GM23338 (cell line): ENCODE measurements around the gene CAPZB. TPM values are rescaled to one million over a fixed set of nuclear protein-coding genes. Genes with fewer than 3 reads are reported as not detected.
A peak's percentile ranks its signal among the peaks of the same experiment; 100 is the strongest.

ENCODE experiments used
- ATAC-seq: fragments of 200-7000 bp; cut with Tn5 transposase; 3 replicates; pipeline ENCODE4 v1.9.1; 2020
- DNase-seq: peaks from one replicate; pipeline ENCODE4 v3.0.0-alpha.2; 2015; ENCODE audit warnings: low spot score
- H2AFZ ChIP-seq: fragments of 200-600 bp; sonication (generic); 2 replicates; pipeline ENCODE4 v1.8.0; 2016; ENCODE audit warnings: antibody characterized with exemption, mild to moderate bottlenecking, moderate library complexity
- H3F3A ChIP-seq: fragments of 200-600 bp; sonication (generic); replicated peaks from 2 replicates; pipeline ENCODE4 v1.8.0; 2017; ENCODE audit warnings: antibody characterized with exemption, mixed run types, low read depth
- H3K27ac ChIP-seq: fragments of 200-600 bp; sonication (generic); 2 replicates; pipeline ENCODE4 v1.6.1; 2016; ENCODE audit warnings: low read depth
- H3K27me3 ChIP-seq: fragments of 200-600 bp; sonication (generic); 2 replicates; pipeline ENCODE4 v1.8.0; 2016; ENCODE audit warnings: mild to moderate bottlenecking, mixed run types, moderate library complexity; ENCODE audit not compliant: insufficient read depth
- H3K36me3 ChIP-seq: fragments of 200-600 bp; sonication (generic); 2 replicates; pipeline ENCODE4 v1.8.0; 2016; ENCODE audit warnings: mild to moderate bottlenecking; ENCODE audit not compliant: insufficient read depth
- H3K4me1 ChIP-seq: fragments of 200-600 bp; sonication (generic); 2 replicates; pipeline ENCODE4 v1.8.0; 2016; ENCODE audit warnings: mild to moderate bottlenecking, moderate library complexity; ENCODE audit not compliant: insufficient read depth
- H3K4me2 ChIP-seq: fragments of 200-600 bp; sonication (generic); 2 replicates; pipeline ENCODE4 v1.7.1; 2017; ENCODE audit warnings: mixed run types
- H3K4me3 ChIP-seq: fragments of 200-600 bp; sonication (generic); 2 replicates; pipeline ENCODE4 v1.6.1; 2016; ENCODE audit warnings: mixed run types
- H3K79me2 ChIP-seq: fragments of 200-600 bp; sonication (generic); replicated peaks from 2 replicates; pipeline ENCODE4 v1.8.0; 2017; ENCODE audit warnings: mild to moderate bottlenecking; ENCODE audit not compliant: insufficient read depth
- H3K9me2 ChIP-seq: fragments of 200-600 bp; sonication (generic); 2 replicates; pipeline ENCODE4 v1.8.0; 2017; ENCODE audit not compliant: insufficient read depth
- H4K20me1 ChIP-seq: fragments of 200-600 bp; sonication (generic); replicated peaks from 2 replicates; pipeline ENCODE4 v1.8.0; 2017; ENCODE audit warnings: mild to moderate bottlenecking; ENCODE audit not compliant: insufficient read depth
- H3K27ac Mint-ChIP-seq: 2 replicates; pipeline ENCODE4 v1.8.0; 2020; ENCODE audit warnings: inconsistent platforms, mild to moderate bottlenecking, moderate library complexity, mixed read lengths
- H3K27me3 Mint-ChIP-seq: 3 replicates; pipeline ENCODE4 v1.8.0; 2022; ENCODE audit warnings: low read depth, mild to moderate bottlenecking, moderate library complexity, mixed read lengths, inconsistent platforms; ENCODE audit not compliant: insufficient read depth, poor library complexity
- H3K36me3 Mint-ChIP-seq: 3 replicates; pipeline ENCODE4 v1.8.0; 2021; ENCODE audit warnings: low read depth, mild to moderate bottlenecking, inconsistent platforms, moderate library complexity, mixed read lengths
- H3K4me1 Mint-ChIP-seq: 3 replicates; pipeline ENCODE4 v1.8.0; 2020; ENCODE audit warnings: mild to moderate bottlenecking, inconsistent platforms, mixed read lengths
- H3K4me3 Mint-ChIP-seq: 3 replicates; pipeline ENCODE4 v1.8.0; 2021; ENCODE audit warnings: moderate library complexity, mild to moderate bottlenecking, inconsistent platforms, mixed read lengths
- H3K9me3 Mint-ChIP-seq: 3 replicates; pipeline ENCODE4 v1.8.0; 2020; ENCODE audit warnings: moderate library complexity, mild to moderate bottlenecking, inconsistent platforms, mixed read lengths
- CREB1 ChIP-seq: fragments of 250-450 bp; sonication (Bioruptor Pico); IDR thresholded peaks from 2 replicates; pipeline ENCODE4 v1.5.0; 2020; ENCODE audit warnings: low read depth, mild to moderate bottlenecking, moderate library complexity
- CTCF ChIP-seq, 2 experiments: fragments of 200-600 bp in 1 of 2; sonication (generic) in 1 of 2; conservative IDR thresholded peaks; 2 replicates each; pipeline versions ENCODE4 v1.5.1 to v1.6.1; 2016 to 2017; ENCODE audit warnings: antibody characterized with exemption in 2 of 2, low read depth in 2 of 2, mild to moderate bottlenecking in 2 of 2, moderate library complexity in 1 of 2
- EZH2 ChIP-seq: fragments of 200-600 bp; sonication (generic); IDR thresholded peaks from one replicate; pipeline ENCODE4 v1.8.0; 2017; ENCODE audit warnings: antibody characterized with exemption, mild to moderate bottlenecking, low read depth; ENCODE audit not compliant: unreplicated experiment
- EZH2phosphoT487 ChIP-seq: fragments of 200-600 bp; sonication (generic); IDR thresholded peaks from one replicate; pipeline ENCODE4 v1.8.1; 2018; ENCODE audit warnings: antibody characterized with exemption; ENCODE audit not compliant: unreplicated experiment
- JUNB ChIP-seq: IDR thresholded peaks from one replicate; pipeline ENCODE4 v1.6.1; 2016; ENCODE audit warnings: antibody characterized with exemption; ENCODE audit not compliant: unreplicated experiment
- NANOG ChIP-seq: IDR thresholded peaks from 2 replicates; pipeline ENCODE4 v1.6.1; 2016; ENCODE audit warnings: antibody characterized with exemption, borderline replicate concordance
- POLR2AphosphoS5 ChIP-seq: IDR thresholded peaks from 2 replicates; pipeline ENCODE4 v1.6.1; 2016; ENCODE audit warnings: antibody characterized with exemption, low read depth
- STAT1 ChIP-seq: IDR thresholded peaks from one replicate; pipeline ENCODE4 v1.6.1; 2016; ENCODE audit warnings: antibody characterized with exemption; ENCODE audit not compliant: unreplicated experiment
- ZNF114 ChIP-seq: fragments of 250-450 bp; sonication (Bioruptor Pico); IDR thresholded peaks from 2 replicates; pipeline ENCODE4 v1.5.0; 2020; ENCODE audit warnings: mild to moderate bottlenecking, moderate library complexity
- ZNF331 ChIP-seq: fragments of 250-450 bp; sonication (Bioruptor Pico); IDR thresholded peaks from 2 replicates; pipeline ENCODE4 v1.5.0; 2020; ENCODE audit warnings: low read depth, mild to moderate bottlenecking, moderate library complexity
- polyA plus RNA-seq: library from polyadenylated mRNA; unstranded; fragments of >200 nt; fragmentation: Nextera tagmentation; extraction: Ambion mirVana; gene quantifications from 2 replicates; pipeline ENCODE4 v1.2.1, GENCODE V29; 2016
- total RNA-seq: library from RNA; depleted of rRNA; stranded (reverse); fragments of >200 nt; shearing (Covaris generic); gene quantifications from 2 replicates; pipeline ENCODE4 v1.2.3, GENCODE V29; 2014
- TF ChIP-seq, protein P1 (sequence below): IDR thresholded peaks from 2 replicates; pipeline ENCODE4 v1.6.1; 2016; ENCODE audit warnings: antibody characterized with exemption
- TF ChIP-seq, protein P2 (sequence below): fragments of 250-450 bp; sonication (Bioruptor Pico); IDR thresholded peaks from 2 replicates; pipeline ENCODE4 v1.5.0; 2020; ENCODE audit warnings: mild to moderate bottlenecking, moderate library complexity
- TF ChIP-seq, protein P3 (sequence below): IDR thresholded peaks from one replicate; pipeline ENCODE4 v1.6.1; 2018; ENCODE audit warnings: antibody characterized with exemption; ENCODE audit not compliant: unreplicated experiment

The CAPZB gene
- total and polyA plus RNA-seq, 2 experiments from 2014 or later = 195 to 348 TPM

DNA sequence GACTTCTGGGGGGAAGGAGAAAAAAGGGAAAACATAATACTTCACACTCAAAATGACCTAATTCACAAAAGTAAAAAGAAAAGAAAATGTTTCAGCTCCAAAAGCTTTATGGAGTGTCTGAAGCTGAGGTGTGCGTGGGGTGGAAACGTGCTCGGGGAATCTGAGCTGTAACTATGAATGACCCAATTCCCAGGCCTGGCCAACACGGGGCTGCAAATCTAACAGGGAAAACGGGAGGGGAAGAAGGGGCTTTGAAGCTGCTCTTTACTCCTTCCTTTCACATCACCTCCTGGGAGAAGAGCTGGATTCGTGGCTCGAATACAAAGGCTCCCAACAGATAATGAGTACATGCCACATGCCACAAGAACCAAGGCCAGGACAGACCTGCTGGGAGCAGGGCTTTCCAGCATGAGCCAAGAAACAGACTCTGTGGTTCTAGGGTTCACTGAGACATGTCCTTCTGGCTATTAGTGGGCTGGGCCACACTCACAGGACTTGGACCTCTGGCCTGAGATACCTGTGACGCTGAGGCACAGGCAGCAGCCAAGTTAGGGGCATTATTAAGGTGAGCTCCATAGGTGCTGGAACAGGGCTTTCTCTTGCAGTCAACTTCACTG lies 121.7 kb downstream of the CAPZB start:
- Mint-ChIP-seq H3K9me3 (no peaks in the 10 kb centered on the region), H3K4me1 (peaks cover 22% of the 10 kb centered on the region), H3K27ac (no peak overlapping the region), H3K27me3 (peaks cover 12% of the 10 kb centered on the region), H3K4me3 (no peak overlapping the region), H3K36me3 (peaks cover 8% of the 10 kb centered on the region; the same call in 2 of the 3 replicates)
- H4K20me1 ChIP-seq = peaks cover 31% of the 10 kb centered on the region
- H3K27me3 ChIP-seq = no peaks in the 10 kb centered on the region
- no peak overlapping the region for H3K4me3 ChIP-seq
- no peak for TF ChIP-seq EZH2phosphoT487
- no peak for TF ChIP-seq CTCF (conservative IDR thresholded peaks at IDR 0.05; ENCODE audit: low read depth in 2 of 2)
- TF ChIP-seq ZNF114 (CRISPR knock-in tag) = no peak
- no peak for TF ChIP-seq CREB1 (CRISPR knock-in tag)
- no peak for TF ChIP-seq JUNB
- no peak for TF ChIP-seq EZH2
- TF ChIP-seq, protein P1, sequence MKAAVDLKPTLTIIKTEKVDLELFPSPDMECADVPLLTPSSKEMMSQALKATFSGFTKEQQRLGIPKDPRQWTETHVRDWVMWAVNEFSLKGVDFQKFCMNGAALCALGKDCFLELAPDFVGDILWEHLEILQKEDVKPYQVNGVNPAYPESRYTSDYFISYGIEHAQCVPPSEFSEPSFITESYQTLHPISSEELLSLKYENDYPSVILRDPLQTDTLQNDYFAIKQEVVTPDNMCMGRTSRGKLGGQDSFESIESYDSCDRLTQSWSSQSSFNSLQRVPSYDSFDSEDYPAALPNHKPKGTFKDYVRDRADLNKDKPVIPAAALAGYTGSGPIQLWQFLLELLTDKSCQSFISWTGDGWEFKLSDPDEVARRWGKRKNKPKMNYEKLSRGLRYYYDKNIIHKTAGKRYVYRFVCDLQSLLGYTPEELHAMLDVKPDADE = no peak
- TF ChIP-seq POLR2AphosphoS5 = no peak
- TF ChIP-seq ZNF331 (CRISPR knock-in tag) = no peak
- TF ChIP-seq, protein P2, sequence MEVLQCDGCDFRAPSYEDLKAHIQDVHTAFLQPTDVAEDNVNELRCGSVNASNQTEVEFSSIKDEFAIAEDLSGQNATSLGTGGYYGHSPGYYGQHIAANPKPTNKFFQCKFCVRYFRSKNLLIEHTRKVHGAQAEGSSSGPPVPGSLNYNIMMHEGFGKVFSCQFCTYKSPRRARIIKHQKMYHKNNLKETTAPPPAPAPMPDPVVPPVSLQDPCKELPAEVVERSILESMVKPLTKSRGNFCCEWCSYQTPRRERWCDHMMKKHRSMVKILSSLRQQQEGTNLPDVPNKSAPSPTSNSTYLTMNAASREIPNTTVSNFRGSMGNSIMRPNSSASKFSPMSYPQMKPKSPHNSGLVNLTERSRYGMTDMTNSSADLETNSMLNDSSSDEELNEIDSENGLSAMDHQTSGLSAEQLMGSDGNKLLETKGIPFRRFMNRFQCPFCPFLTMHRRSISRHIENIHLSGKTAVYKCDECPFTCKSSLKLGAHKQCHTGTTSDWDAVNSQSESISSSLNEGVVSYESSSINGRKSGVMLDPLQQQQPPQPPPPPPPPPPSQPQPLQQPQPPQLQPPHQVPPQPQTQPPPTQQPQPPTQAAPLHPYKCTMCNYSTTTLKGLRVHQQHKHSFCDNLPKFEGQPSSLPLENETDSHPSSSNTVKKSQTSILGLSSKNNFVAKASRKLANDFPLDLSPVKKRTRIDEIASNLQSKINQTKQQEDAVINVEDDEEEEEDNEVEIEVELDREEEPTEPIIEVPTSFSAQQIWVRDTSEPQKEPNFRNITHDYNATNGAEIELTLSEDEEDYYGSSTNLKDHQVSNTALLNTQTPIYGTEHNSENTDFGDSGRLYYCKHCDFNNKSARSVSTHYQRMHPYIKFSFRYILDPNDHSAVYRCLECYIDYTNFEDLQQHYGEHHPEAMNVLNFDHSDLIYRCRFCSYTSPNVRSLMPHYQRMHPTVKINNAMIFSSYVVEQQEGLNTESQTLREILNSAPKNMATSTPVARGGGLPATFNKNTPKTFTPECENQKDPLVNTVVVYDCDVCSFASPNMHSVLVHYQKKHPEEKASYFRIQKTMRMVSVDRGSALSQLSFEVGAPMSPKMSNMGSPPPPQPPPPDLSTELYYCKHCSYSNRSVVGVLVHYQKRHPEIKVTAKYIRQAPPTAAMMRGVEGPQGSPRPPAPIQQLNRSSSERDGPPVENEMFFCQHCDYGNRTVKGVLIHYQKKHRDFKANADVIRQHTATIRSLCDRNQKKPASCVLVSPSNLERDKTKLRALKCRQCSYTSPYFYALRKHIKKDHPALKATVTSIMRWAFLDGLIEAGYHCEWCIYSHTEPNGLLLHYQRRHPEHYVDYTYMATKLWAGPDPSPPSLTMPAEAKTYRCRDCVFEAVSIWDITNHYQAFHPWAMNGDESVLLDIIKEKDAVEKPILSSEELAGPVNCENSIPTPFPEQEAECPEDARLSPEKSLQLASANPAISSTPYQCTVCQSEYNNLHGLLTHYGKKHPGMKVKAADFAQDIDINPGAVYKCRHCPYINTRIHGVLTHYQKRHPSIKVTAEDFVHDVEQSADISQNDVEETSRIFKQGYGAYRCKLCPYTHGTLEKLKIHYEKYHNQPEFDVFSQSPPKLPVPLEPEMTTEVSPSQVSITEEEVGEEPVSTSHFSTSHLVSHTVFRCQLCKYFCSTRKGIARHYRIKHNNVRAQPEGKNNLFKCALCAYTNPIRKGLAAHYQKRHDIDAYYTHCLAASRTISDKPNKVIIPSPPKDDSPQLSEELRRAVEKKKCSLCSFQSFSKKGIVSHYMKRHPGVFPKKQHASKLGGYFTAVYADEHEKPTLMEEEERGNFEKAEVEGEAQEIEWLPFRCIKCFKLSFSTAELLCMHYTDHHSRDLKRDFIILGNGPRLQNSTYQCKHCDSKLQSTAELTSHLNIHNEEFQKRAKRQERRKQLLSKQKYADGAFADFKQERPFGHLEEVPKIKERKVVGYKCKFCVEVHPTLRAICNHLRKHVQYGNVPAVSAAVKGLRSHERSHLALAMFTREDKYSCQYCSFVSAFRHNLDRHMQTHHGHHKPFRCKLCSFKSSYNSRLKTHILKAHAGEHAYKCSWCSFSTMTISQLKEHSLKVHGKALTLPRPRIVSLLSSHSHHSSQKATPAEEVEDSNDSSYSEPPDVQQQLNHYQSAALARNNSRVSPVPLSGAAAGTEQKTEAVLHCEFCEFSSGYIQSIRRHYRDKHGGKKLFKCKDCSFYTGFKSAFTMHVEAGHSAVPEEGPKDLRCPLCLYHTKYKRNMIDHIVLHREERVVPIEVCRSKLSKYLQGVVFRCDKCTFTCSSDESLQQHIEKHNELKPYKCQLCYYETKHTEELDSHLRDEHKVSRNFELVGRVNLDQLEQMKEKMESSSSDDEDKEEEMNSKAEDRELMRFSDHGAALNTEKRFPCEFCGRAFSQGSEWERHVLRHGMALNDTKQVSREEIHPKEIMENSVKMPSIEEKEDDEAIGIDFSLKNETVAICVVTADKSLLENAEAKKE (CRISPR knock-in tag) = no peak
- TF ChIP-seq, protein P3, sequence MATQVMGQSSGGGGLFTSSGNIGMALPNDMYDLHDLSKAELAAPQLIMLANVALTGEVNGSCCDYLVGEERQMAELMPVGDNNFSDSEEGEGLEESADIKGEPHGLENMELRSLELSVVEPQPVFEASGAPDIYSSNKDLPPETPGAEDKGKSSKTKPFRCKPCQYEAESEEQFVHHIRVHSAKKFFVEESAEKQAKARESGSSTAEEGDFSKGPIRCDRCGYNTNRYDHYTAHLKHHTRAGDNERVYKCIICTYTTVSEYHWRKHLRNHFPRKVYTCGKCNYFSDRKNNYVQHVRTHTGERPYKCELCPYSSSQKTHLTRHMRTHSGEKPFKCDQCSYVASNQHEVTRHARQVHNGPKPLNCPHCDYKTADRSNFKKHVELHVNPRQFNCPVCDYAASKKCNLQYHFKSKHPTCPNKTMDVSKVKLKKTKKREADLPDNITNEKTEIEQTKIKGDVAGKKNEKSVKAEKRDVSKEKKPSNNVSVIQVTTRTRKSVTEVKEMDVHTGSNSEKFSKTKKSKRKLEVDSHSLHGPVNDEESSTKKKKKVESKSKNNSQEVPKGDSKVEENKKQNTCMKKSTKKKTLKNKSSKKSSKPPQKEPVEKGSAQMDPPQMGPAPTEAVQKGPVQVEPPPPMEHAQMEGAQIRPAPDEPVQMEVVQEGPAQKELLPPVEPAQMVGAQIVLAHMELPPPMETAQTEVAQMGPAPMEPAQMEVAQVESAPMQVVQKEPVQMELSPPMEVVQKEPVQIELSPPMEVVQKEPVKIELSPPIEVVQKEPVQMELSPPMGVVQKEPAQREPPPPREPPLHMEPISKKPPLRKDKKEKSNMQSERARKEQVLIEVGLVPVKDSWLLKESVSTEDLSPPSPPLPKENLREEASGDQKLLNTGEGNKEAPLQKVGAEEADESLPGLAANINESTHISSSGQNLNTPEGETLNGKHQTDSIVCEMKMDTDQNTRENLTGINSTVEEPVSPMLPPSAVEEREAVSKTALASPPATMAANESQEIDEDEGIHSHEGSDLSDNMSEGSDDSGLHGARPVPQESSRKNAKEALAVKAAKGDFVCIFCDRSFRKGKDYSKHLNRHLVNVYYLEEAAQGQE = no peak
- TF ChIP-seq STAT1 = no peak
- no peak for TF ChIP-seq NANOG
- no peak for DNase-seq
- H3K36me3 ChIP-seq = no peaks in the 10 kb centered on the region
- H3K79me2 ChIP-seq = peaks cover 71% of the 10 kb centered on the region
- no peak overlapping the region for H3K4me2 ChIP-seq
- peak overlapping the region; percentile 74 for H3K27ac ChIP-seq
- no peak overlapping the region for H2AFZ ChIP-seq
- 0 out of 2 replicates have a peak, but pooled peaks cover 2% of the 10 kb centered on the region for H3F3A ChIP-seq
- H3K9me2 ChIP-seq = no peaks in the 10 kb centered on the region
- ATAC-seq = no peak
- no peaks in the 10 kb centered on the region for H3K4me1 ChIP-seq
